GM23248 (cell line): ENCODE results near the gene SEL1L3. TPM values are rescaled to one million over a fixed set of nuclear protein-coding genes. Genes with fewer than 3 reads are reported as not detected.

Source experiments
- DNase-seq: peaks from one replicate; pipeline ENCODE4 v3.0.0-alpha.2; 2015
- H2AFZ ChIP-seq: fragments of 200-600 bp; sonication (generic); 2 replicates; pipeline ENCODE4 v1.6.1; 2016; ENCODE audit warnings: antibody characterized with exemption
- H3F3A ChIP-seq: fragments of 200-600 bp; sonication (generic); 2 replicates; pipeline ENCODE4 v1.6.1; 2016; ENCODE audit warnings: mild to moderate bottlenecking, antibody characterized with exemption, mixed run types; ENCODE audit not compliant: insufficient read depth
- H3K27ac ChIP-seq: fragments of 200-600 bp; sonication (generic); 2 replicates; pipeline ENCODE4 v1.5.1; 2016; ENCODE audit warnings: mild to moderate bottlenecking
- H3K27me3 ChIP-seq: fragments of 200-600 bp; sonication (generic); replicated peaks from 2 replicates; pipeline ENCODE4 v1.6.1; 2016; ENCODE audit warnings: mild to moderate bottlenecking; ENCODE audit not compliant: insufficient read depth
- H3K36me3 ChIP-seq: fragments of 200-600 bp; sonication (generic); 2 replicates; pipeline ENCODE4 v1.6.1; 2016; ENCODE audit warnings: low read depth, mild to moderate bottlenecking
- H3K4me1 ChIP-seq: fragments of 200-600 bp; sonication (generic); 2 replicates; pipeline ENCODE4 v1.6.1; 2016; ENCODE audit warnings: mild to moderate bottlenecking; ENCODE audit not compliant: insufficient read depth
- H3K4me2 ChIP-seq: fragments of 200-600 bp; sonication (generic); one replicate; pipeline ENCODE4 v1.6.1; 2016; ENCODE audit warnings: mild to moderate bottlenecking; ENCODE audit not compliant: unreplicated experiment
- H3K4me3 ChIP-seq: fragments of 200-600 bp; sonication (generic); 2 replicates; pipeline ENCODE4 v1.5.1; 2016; ENCODE audit warnings: mild to moderate bottlenecking
- H3K79me2 ChIP-seq: fragments of 200-600 bp; sonication (generic); 2 replicates; pipeline ENCODE4 v1.6.1; 2016; ENCODE audit warnings: mild to moderate bottlenecking; ENCODE audit not compliant: insufficient read depth
- H3K9ac ChIP-seq: fragments of 200-600 bp; sonication (generic); 2 replicates; pipeline ENCODE4 v1.6.1; 2016; ENCODE audit warnings: mild to moderate bottlenecking
- H3K9me2 ChIP-seq: fragments of 200-600 bp; sonication (generic); 2 replicates; pipeline ENCODE4 v1.6.1; 2016; ENCODE audit warnings: mixed run types, mild to moderate bottlenecking, moderate library complexity; ENCODE audit not compliant: insufficient read depth
- H3K9me3 ChIP-seq: fragments of 200-600 bp; sonication (generic); one replicate; pipeline ENCODE4 v1.6.1; 2017; ENCODE audit warnings: low read depth
- H4K20me1 ChIP-seq: fragments of 200-600 bp; sonication (generic); 2 replicates; pipeline ENCODE4 v1.6.0; 2016; ENCODE audit not compliant: insufficient read depth
- EZH2 ChIP-seq: fragments of 200-600 bp; sonication (generic); IDR thresholded peaks from 2 replicates; pipeline ENCODE4 v1.6.1; 2018; ENCODE audit warnings: antibody characterized with exemption, mild to moderate bottlenecking; ENCODE audit not compliant: insufficient read depth, poor library complexity, severe bottlenecking
- EZH2phosphoT487 ChIP-seq: fragments of 200-600 bp; sonication (generic); IDR thresholded peaks from 2 replicates; pipeline ENCODE4 v1.6.1; 2018; ENCODE audit warnings: antibody characterized with exemption, moderate library complexity, mild to moderate bottlenecking, low read depth; ENCODE audit not compliant: insufficient read depth
- WGBS, 2 experiments: methylation state at CpG; one replicate each; pipeline ENCODE4 v1.1.6; 2015 to 2017; ENCODE audit warnings: low lambda C conversion rate in 2 of 2, low coverage in 1 of 2; ENCODE audit errors: missing lambda C conversion rate in 2 of 2; 5-methylcytosine and 5-hydroxymethylcytosine counted together
- in situ Hi-C: fragments of 300-500 bp; cut with MboI; formaldehyde crosslinking; loops from 2 replicates; pipeline ENCODE4 v1.15.0; 2020
- polyA plus RNA-seq: library from polyadenylated mRNA; unstranded; fragments of >200 nt; fragmentation: Nextera tagmentation; extraction: Ambion mirVana; gene quantifications from 2 replicates; pipeline ENCODE4 v1.2.1, GENCODE V29; 2016
- total RNA-seq: library from RNA; depleted of rRNA; stranded (reverse); fragments of >200 nt; shearing (Covaris generic); gene quantifications from 2 replicates; pipeline ENCODE4 v1.2.3, GENCODE V29; 2014

The SEL1L3 gene
- total and polyA plus RNA-seq, 2 experiments from 2014 or later: 23.1 to 62.8 TPM

- no peak overlapping the region for H2AFZ ChIP-seq
- no peaks in the 10 kb centered on the region for H3K36me3 ChIP-seq
- in situ Hi-C loops: no loop called here
- no peaks in the 10 kb centered on the region for H4K20me1 ChIP-seq
- H3K79me2 ChIP-seq: 0 out of 2 replicates have a peak, but pooled peaks cover 6% of the 10 kb centered on the region
- TF ChIP-seq EZH2 (no peak), EZH2phosphoT487 (no peak)
- H3K27ac ChIP-seq: no peak overlapping the region
- no peak overlapping the region for H3K9ac ChIP-seq
- DNase-seq: peak; percentile 8
- H3K27me3 ChIP-seq: no peaks in the 10 kb centered on the region
- WGBS, 2 experiments: 84 to 96% methylated on average over 2 of the region's 2 CpGs
- H3K4me1 ChIP-seq: peaks cover 32% of the 10 kb centered on the region
- H3K4me2 ChIP-seq: no peak overlapping the region
- 0 out of 2 replicates have a peak, but pooled peaks cover 10% of the 10 kb centered on the region for H3F3A ChIP-seq
- no peak overlapping the region for H3K4me3 ChIP-seq
- no peaks in the 10 kb centered on the region for H3K9me3 ChIP-seq
- H3K9me2 ChIP-seq: no peaks in the 10 kb centered on the region
These were observed 5.4 kb downstream of the SEL1L3 start for GRCh38 chr4:25857403-25857802.

GRCh38 chr4:25856756-25857155 lies 6.0 kb downstream of the SEL1L3 start:
- Histone ChIP-seq H2AFZ (no peak overlapping the region), H4K20me1 (no peaks in the 10 kb centered on the region), H3F3A (0 out of 2 replicates have a peak, but pooled peaks cover 10% of the 10 kb centered on the region), H3K27me3 (no peaks in the 10 kb centered on the region), H3K4me3 (no peak overlapping the region), H3K79me2 (0 out of 2 replicates have a peak, but pooled peaks cover 6% of the 10 kb centered on the region), H3K27ac (no peak overlapping the region), H3K9me3 (no peaks in the 10 kb centered on the region), H3K4me2 (peak overlapping the region; percentile 6), H3K4me1 (peaks cover 31% of the 10 kb centered on the region), H3K9ac (no peak overlapping the region), H3K9me2 (no peaks in the 10 kb centered on the region), H3K36me3 (no peaks in the 10 kb centered on the region)
- DNase-seq: peak; percentile 45
- 10 to 15% methylated on average over 1 of the region's 1 CpG for WGBS, 2 experiments
- in situ Hi-C loops: no loop called here
- TF ChIP-seq EZH2: no peak
- no peak for TF ChIP-seq EZH2phosphoT487

GRCh38 chr4:25852103-25852502 lies 10.7 kb downstream of the SEL1L3 start:
- DNase-seq: no peak
- no peak overlapping the region for H2AFZ ChIP-seq
- H4K20me1 ChIP-seq: no peaks in the 10 kb centered on the region
- no peaks in the 10 kb centered on the region for H3K27me3 ChIP-seq
- no peak overlapping the region for H3K4me2 ChIP-seq
- H3K4me1 ChIP-seq: peaks cover 16% of the 10 kb centered on the region
- H3K36me3 ChIP-seq: no peaks in the 10 kb centered on the region
- no peaks in the 10 kb centered on the region for H3K9me3 ChIP-seq
- H3K27ac ChIP-seq: no peak overlapping the region
- H3K9me2 ChIP-seq: no peaks in the 10 kb centered on the region
- 47 to 58% methylated on average over 3 of the region's 3 CpGs for WGBS, 2 experiments
- H3K4me3 ChIP-seq: no peak overlapping the region
- 0 out of 2 replicates have a peak, but pooled peaks cover 6% of the 10 kb centered on the region for H3F3A ChIP-seq
- no peaks in the 10 kb centered on the region for H3K79me2 ChIP-seq
- no peak overlapping the region for H3K9ac ChIP-seq
- TF ChIP-seq EZH2 (no peak), EZH2phosphoT487 (no peak)
- in situ Hi-C loops: no loop called here

GRCh38 chr4:25847329-25847728 lies 15.5 kb downstream of the SEL1L3 start:
- H3K27ac ChIP-seq: no peak overlapping the region

More at GRCh38 chr4:25847329-25847728, 15.5 kb downstream of the SEL1L3 start:
- Histone ChIP-seq H3K9ac (no peak overlapping the region), H3K9me2 (no peaks in the 10 kb centered on the region), H3K9me3 (no peaks in the 10 kb centered on the region), H3K36me3 (no peaks in the 10 kb centered on the region), H3K79me2 (no peaks in the 10 kb centered on the region), H3F3A (no peaks in the 10 kb centered on the region), H3K4me3 (no peak overlapping the region), H3K27me3 (no peaks in the 10 kb centered on the region), H2AFZ (no peak overlapping the region), H3K4me2 (no peak overlapping the region), H4K20me1 (no peaks in the 10 kb centered on the region), H3K4me1 (peaks cover 6% of the 10 kb centered on the region)
- in situ Hi-C loops: no loop called here
- no peak for DNase-seq
- 95 to 96% methylated on average over 7 of the region's 7 CpGs for WGBS, 2 experiments
- TF ChIP-seq EZH2phosphoT487: no peak
- TF ChIP-seq EZH2: no peak
